WI38 (cell line): ENCODE data around the gene ETV3L.
"Not testable (repeated sequence)": the region's sequence is repeated elsewhere in the genome, so short reads cannot be mapped to it uniquely, and the experiment has no call there.

Experiments
- H3K4me3 ChIP-seq: 2 replicates; pipeline ENCODE4 v1.5.1; 2011; ENCODE audit warnings: low read depth, mild to moderate bottlenecking, control low read depth, low read length
- TF ChIP-seq, protein P1 (sequence below): IDR thresholded peaks from 2 replicates; pipeline ENCODE4 v1.5.1; 2012; ENCODE audit warnings: low read depth, mild to moderate bottlenecking, control low read depth, low read length

ETV3L gene

DNA sequence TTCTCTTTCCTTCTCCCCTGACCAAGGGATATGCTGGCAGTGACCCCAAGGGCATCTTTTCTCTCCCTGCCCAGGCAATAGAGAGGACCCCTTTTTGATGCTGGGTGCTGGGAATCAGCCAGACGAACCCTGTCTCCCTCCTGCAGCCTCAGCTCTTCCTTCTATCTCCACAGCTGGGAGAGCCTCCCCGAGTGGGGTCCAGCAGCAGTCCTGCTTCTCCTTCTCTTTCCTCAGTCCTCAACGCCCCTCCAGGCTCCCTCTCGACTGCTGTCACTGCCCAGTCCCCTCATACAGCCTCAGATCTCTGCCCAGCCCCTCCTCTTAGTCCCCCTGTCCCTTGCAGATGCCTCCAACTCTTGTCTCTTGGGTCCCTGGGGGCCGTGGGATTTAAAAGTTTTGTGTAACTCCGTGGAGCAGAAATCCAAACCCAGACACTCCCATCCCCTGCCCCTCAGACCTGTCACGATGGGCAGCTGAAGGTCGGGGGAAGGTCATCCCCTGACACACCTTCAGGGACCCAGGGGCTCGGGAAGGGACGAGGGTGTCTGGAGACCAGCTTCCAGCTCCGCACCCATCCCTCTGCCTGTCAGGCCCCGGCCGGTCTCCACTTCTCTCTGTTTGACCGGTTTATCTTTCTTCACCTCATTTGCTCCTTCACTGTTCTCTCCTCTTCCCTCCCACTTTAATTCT is 5.8 kb upstream of the ETV3L start:
- TF ChIP-seq, protein P1, sequence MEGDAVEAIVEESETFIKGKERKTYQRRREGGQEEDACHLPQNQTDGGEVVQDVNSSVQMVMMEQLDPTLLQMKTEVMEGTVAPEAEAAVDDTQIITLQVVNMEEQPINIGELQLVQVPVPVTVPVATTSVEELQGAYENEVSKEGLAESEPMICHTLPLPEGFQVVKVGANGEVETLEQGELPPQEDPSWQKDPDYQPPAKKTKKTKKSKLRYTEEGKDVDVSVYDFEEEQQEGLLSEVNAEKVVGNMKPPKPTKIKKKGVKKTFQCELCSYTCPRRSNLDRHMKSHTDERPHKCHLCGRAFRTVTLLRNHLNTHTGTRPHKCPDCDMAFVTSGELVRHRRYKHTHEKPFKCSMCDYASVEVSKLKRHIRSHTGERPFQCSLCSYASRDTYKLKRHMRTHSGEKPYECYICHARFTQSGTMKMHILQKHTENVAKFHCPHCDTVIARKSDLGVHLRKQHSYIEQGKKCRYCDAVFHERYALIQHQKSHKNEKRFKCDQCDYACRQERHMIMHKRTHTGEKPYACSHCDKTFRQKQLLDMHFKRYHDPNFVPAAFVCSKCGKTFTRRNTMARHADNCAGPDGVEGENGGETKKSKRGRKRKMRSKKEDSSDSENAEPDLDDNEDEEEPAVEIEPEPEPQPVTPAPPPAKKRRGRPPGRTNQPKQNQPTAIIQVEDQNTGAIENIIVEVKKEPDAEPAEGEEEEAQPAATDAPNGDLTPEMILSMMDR: no peak
- H3K4me3 ChIP-seq: no peak overlapping the region

DNA sequence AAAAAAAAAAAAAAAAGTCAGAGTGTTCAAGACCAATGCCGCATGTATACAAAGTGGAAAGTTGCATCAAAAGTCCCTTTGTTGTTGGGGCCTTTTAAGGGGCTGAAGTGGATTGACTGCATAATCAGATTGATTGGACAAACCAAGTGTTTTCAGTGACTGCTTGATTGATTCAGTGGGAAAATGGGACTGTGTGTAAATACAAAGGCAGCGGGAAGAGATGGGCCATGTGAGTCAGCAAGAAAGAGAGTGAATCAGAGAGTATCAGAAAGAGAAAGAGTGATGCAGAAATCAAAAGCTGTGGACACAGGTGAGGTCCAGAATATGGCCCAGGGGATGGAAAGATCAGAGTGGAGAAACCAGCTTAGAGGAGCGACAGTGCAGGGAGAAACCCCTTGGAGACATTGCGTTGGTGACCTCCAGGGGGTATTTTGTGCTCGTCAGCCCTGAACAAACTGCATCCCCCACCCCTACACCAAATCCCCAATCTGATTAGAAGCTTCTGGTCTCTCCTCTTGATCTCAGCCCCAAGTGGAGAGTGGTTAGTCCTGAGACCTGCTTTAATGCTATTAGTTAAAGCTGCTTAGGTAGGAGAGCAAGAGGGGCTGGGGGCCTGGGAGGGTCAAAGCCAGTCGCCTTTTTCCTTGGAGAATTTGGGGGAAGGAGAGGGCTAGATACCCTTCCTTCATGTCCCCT is 5.1 kb upstream of the ETV3L start:
- no peak overlapping the region for H3K4me3 ChIP-seq
- TF ChIP-seq, protein P1: no peak

DNA sequence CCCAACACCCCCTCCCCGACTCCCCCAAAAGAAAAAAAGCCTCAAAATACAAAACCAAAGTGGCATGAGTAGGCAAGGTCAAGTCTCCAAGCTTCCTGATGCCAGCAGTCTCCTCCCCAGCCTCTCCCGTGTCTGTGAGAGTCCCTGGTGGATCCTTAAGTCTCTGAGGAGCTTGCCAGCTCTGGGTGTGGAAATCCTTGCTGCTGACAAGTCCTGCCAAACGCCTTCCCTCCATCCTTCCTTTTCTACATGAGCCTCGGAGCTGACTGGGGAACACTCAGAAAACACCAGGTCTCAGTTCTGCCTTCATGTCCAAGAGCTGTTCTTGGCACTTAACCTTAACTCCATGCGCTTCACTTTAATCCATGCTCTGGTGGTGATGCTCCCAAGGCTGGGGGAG is 3.7 kb upstream of the ETV3L start:
- TF ChIP-seq, protein P1: no peak

DNA sequence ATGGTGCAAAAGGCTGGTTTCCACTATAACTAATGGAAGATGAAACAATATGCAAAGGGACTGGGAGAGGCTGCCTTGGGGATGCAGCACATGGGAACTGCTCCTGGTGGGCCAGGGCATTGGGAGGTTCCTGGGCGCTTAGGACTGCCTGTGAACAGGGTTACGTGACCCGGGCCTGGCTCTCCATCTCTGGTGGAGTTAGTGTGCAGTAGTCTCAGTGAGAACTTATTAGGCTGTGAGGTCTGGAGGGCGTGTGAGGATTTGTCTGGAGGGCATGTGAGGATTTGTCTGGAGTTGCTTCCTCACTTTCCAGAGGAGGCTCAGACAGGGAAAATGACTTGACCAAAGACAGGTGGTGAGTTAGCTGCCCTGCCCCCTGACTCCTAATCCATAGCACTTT is 1.5 kb upstream of the ETV3L start:
- H3K4me3 ChIP-seq: no peak overlapping the region
- TF ChIP-seq, protein P1: no peak

More for the DNA sequence above, 3.7 kb upstream of the ETV3L start:
- no peak overlapping the region for H3K4me3 ChIP-seq

GRCh38 chr1:157098987-157099632 is 498 bp downstream of the ETV3L start:
- H3K4me3 ChIP-seq: not testable (repeated sequence)

GRCh38 chr1:157098519-157098918 is 1.1 kb downstream of the ETV3L start:
- H3K4me3 ChIP-seq: no peak overlapping the region
- TF ChIP-seq, protein P1: no peak

DNA sequence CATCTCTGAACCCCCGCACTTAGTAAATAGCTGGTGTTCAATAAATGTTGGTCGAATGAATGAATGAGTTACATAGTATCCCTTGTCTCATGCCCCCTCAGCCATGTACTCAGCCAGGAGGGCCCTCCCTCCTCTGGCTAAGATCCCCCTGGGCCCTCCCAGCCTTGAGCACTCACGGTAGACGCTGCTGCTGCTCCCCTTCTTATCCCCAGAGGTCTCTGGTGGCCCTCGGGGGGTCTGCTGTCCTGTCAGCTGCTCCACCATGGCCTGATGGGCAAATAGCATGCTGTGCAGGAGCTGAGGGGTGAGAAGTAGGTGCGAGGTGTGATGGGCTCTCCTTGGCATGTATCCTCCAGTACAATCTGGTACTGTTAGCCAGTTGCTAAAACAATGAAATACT is 1.9 kb downstream of the ETV3L start:
- TF ChIP-seq, protein P1: no peak
- H3K4me3 ChIP-seq: no peak overlapping the region
